Measurements from ENCODE around the gene AMZ1. TPM values are rescaled to one million over a fixed set of nuclear protein-coding genes. Genes with fewer than 3 reads are reported as not detected.

Gene AMZ1
- total RNA-seq, 4 donors from 2014 or later = 0.19 to 1.1 TPM; not detected in 2

- no peak for ATAC-seq (ENCODE audit: low FRiP score)
- DNase-seq (ENCODE audit: low spot score) = no peak
- TF ChIP-seq CTCF (IDR thresholded peaks at IDR 0.05) = no peak
Measured at GRCh38 chr7:2663121-2663886, 24.7 kb upstream of the AMZ1 start.

DNA sequence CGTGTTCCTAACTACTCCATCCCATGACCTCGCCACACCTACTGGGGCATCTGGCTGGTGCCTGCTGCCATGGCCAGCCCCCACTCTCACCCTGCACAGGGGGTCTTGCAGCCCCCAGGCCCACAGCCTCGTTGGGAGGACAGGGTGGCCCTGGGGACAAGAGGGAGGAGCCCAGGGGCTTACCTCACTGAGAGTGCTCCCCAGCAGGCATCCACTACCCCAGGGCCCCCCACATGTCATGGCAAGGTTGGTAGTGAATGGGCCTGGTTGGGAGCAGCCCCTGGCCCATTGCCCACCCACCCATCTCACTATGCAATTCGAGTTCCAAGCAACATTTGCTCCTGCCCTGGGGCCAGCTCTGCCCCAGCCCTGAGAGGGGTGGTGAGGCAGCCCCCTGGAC, 24.0 kb upstream of the AMZ1 start:
- no peak for ATAC-seq (ENCODE audit: low FRiP score)
- no peak for TF ChIP-seq CTCF (IDR thresholded peaks at IDR 0.05)
- DNase-seq (ENCODE audit: low spot score) = no peak

GRCh38 chr7:2665359-2665791, 22.6 kb upstream of the AMZ1 start:
- ATAC-seq (ENCODE audit: low FRiP score) = no peak
- no peak for DNase-seq (ENCODE audit: low spot score)
- TF ChIP-seq CTCF (IDR thresholded peaks at IDR 0.05) = no peak

- ATAC-seq (ENCODE audit: low FRiP score) = no peak
Measured at GRCh38 chr7:2666155-2666554, 21.8 kb upstream of the AMZ1 start.

DNA sequence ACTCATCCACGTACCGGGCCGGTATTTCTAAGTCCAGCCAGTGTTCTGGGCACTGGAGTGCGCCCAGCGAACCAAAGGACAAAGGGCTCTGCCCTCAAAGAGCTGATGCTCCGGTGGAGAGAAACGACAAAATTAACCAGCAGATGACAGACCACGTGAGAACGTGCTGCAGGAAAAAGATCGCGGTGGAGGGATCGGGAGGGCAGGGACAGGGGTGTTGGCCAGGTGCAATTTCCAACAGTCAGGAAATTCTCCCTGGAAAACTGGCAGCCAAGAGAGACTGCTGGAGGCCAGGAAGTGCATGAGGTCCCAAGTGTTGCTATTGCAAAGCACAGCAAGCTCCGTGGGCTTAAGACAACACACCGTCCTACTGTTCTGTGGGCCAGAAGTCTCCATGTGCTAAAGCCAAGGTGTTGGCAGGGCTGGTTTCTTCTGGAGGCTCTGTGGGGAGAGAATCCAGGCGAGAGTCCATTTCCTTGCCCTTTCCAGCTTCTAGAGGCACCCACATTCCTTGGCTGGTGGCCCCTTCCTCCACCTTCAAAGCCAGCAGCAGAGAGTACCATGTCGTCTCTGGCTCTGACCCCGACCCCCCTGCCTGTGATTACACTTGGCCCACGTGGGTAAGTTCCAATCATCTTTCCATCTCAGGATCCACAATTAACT, 21.3 kb upstream of the AMZ1 start:
- DNase-seq (ENCODE audit: low spot score) = no peak
- ATAC-seq (ENCODE audit: low FRiP score) = no peak
- TF ChIP-seq CTCF (IDR thresholded peaks at IDR 0.05) = no peak

More at GRCh38 chr7:2666155-2666554, 21.8 kb upstream of the AMZ1 start:
- no peak for TF ChIP-seq CTCF (IDR thresholded peaks at IDR 0.05)
- no peak for DNase-seq (ENCODE audit: low spot score)

GRCh38 chr7:2667843-2668242, 20.2 kb upstream of the AMZ1 start:
- DNase-seq (ENCODE audit: low spot score) (no peak), ATAC-seq (ENCODE audit: low FRiP score) (no peak)
- TF ChIP-seq CTCF (IDR thresholded peaks at IDR 0.05) = no peak

DNA sequence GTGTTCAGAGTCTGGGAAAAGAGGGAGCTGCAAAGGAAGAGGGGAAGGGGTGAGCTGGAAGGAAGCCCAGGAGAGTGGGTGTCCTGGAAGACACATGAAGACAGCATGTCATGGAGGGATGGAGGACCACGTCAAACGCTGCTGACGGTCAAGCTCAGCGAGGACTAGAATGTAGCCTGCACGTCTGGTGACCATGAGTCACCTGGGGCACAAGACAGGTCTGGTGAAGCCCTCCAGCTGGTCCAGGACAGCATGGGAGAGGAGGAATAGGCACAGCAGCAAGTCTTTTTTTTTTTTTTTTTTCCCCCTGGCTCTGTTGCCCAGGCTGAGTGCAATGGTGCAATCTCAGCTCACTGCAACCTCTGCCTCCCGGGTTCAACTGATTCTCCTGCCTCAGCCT, 19.6 kb upstream of the AMZ1 start:
- ATAC-seq (ENCODE audit: low FRiP score) (no peak), DNase-seq (ENCODE audit: low spot score) (no peak)
- TF ChIP-seq CTCF (IDR thresholded peaks at IDR 0.05) = no peak

Data from omental fat pad (tissue), 4 donors.